Peyer's patch (tissue), 4 donors: ENCODE measurements around the gene GRIN3B.

Source experiments
- POLR2A ChIP-seq, 2 donors: fragments of 450-650 bp; IDR thresholded peaks; one replicate each; pipeline ENCODE4 v1.5.1; 2017; ENCODE audit warnings: antibody characterized with exemption in 2 of 2, mild to moderate bottlenecking in 2 of 2, moderate library complexity in 2 of 2
- TF ChIP-seq, protein P1 (sequence below), 6 experiments: fragments of 450-650 bp in 4 of 6; fragments of 200-600 bp in 2 of 6; sonication (generic) in 1 of 6; IDR thresholded peaks; one replicate each; pipeline ENCODE4 v1.5.1; 2017 to 2019; ENCODE audit warnings: antibody characterized with exemption in 6 of 6, mild to moderate bottlenecking in 3 of 6, moderate library complexity in 1 of 6

DNA sequence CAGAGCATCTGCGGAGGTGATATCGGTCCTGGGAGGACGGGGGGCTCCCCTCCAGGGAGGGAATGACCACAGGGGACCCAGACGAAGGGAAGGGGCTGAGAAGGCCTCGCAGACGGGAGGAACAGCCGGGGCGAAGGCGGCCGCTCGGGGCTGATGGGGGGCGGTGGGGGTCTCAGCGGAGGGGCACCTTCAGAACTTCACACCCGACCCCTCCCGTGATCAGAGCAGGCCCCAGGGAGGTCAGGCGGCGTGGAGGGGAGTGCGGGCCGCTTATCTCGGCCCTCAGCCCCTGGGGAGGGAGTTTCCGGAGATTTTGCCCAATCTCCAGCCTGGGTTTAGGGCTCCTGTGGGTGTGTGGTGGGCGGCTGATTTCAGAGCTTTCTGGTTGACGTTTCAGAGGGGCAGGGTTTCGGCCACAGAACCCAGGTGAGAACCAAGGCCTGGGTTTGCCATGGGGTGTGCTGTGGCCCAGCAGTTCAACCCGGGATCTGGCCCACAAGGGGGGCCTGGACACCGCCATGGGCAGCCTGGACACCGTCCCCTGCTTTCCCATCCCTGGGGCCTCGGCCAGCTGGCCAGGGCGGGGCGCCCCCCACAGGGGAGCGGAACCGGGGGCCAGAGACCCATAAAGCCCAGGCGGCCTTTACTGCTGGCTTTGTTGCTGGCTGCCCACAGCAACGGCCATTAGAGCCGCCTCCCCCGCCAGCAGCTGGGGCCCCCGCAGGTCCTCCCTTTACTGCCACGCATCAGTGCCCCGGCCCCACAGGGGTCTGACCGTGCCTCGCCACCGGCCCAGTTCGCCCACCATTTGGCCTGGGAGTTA lies 45.3 kb upstream of the GRIN3B start:
- TF ChIP-seq, protein P1, sequence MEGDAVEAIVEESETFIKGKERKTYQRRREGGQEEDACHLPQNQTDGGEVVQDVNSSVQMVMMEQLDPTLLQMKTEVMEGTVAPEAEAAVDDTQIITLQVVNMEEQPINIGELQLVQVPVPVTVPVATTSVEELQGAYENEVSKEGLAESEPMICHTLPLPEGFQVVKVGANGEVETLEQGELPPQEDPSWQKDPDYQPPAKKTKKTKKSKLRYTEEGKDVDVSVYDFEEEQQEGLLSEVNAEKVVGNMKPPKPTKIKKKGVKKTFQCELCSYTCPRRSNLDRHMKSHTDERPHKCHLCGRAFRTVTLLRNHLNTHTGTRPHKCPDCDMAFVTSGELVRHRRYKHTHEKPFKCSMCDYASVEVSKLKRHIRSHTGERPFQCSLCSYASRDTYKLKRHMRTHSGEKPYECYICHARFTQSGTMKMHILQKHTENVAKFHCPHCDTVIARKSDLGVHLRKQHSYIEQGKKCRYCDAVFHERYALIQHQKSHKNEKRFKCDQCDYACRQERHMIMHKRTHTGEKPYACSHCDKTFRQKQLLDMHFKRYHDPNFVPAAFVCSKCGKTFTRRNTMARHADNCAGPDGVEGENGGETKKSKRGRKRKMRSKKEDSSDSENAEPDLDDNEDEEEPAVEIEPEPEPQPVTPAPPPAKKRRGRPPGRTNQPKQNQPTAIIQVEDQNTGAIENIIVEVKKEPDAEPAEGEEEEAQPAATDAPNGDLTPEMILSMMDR (IDR thresholded peaks at IDR 0.05): no peak
- TF ChIP-seq POLR2A (IDR thresholded peaks at IDR 0.05): no peak
